ENCODE data around the gene L2HGDH.

The L2HGDH gene

DNA sequence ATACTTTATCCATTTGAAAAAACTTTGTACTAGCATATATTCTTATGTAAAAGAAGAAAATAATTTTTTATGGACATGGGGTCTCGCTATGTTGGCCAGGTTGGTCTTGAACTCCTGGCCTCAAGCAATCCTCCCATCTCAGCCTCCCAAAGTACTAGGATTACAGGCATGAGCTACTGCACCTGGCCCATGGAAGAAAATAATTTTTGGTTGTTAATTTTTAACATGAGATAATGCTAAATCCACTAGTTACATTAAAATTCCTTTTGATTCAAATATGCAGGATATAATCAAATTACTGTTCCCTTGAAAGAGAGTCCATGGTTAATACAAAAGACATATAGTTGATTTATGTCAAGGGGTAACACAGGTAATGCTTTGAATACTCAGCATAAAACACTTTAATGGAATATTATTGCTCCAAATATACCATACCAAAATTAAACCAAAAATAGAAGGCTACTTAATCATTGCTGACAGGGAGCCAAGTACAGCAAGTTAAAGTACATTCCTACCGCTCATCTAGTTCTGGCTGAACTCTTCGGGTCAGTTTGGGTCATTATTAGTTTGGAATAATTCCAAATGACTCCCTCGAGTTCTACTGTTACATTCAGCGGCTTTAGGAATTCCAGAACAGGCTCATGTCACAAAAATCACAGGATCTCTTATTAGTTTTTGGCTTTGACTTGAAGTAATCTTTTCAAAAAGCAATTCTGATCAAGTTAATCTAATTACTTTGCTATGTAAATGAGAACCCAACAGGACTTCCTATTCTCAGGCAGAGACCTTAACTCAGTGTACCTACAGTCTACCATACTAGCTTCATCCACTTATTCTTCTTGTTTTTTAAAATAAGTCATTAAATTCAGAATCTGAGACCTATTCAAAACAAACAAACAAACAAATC is 86.7 kb downstream of the L2HGDH start:
- peak; percentile 90 for DNase-seq

DNA sequence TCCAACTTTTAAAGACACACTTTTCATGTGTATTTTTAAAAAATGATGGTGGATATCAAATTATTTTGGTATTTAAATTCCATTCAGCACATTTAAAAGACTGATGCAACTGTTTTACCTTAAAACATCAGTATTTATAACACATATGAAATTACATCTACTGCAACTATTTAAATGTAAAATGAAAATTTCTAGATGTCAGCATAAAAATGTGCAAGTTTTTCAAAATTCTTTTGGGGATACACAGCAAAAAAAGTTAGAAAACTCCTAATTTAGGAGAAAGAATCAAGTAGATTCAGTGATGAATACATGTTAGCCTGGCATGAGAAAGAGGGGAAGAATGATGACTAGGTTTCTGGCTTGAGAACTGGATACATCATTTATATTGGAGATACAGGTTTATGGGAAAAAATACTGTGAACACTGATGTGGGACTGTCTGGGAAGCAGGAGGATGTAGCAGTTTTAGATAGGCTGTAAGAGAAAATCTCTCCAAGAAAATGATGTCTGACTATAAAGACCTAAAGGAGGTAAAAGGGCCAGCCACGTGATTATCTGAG is 89.9 kb downstream of the L2HGDH start:
- DNase-seq: peak; percentile 33

DNA sequence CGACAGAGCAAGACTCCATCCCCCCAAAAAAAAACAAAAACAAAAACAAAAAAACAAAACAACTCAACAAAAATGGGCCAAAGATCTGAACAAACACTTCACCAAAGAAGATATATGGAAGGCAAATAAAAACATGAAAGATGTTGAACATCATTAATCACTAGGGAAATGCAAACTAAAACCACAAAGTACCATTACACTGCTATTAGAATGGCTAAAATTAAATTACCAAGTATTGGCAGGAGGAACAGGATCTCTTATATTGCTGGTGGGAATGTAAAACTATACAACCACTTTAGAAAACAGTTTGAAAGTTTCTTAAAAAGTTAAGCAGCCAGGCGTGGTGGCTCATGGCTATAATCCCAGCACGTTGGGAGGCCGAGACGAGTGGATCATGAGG is 93.5 kb downstream of the L2HGDH start:
- no peak for DNase-seq

DNA sequence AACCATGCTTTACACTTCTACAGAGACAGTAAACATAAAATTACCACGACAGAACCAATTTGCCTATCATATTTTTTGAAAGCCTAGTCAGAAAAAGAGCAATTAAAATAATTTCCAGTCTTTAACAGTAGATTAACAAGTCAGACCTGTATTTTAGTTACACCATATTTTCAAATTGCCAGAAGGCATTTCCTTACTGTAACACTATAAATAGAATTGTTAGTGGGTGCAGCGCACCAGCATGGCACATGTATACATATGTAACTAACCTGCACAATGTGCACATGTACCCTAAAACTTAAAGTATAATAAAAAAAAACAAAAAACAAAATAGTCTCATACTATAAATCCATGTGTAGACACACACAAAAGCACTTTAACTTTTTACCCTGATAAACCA is 96.6 kb downstream of the L2HGDH start:
- DNase-seq: no peak

DNA sequence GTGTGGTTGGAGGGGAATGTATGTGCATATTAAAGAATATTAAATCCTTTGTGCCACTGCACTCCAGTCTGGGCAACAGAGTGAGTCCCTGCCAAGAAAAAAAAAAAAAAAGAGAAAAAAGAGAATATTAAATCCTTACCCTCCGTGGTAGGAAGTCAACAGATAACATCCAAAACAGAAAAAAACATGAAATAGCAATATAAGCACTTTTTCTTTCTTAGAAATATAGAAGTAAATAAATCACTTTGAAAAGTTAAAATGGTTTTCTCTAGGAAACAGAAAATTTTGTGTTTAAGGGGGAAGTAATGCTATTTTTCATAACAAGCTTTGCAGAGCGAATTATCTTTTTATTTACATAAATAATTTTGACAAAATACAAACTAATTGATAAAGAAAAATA is 98.2 kb downstream of the L2HGDH start:
- no peak for DNase-seq

DNA sequence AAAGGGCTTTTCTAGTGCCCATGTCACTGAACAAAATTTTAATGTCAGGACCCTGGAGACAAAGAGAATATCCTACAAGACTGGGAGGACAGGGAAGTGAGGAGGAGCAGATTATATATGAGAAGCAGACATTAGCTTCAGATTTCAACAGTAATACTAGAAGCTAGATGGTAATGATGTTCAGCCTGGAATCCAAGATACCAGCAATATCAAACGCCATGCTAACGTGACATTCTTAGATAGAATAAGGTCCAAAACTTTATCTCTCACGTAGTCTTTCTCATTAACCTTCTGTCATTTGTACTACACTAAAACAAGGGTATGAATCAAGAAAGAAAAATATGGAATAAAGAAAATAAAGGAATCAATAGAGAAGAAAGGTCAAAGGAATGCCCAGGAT is 99.3 kb downstream of the L2HGDH start:
- no peak for DNase-seq

DNA sequence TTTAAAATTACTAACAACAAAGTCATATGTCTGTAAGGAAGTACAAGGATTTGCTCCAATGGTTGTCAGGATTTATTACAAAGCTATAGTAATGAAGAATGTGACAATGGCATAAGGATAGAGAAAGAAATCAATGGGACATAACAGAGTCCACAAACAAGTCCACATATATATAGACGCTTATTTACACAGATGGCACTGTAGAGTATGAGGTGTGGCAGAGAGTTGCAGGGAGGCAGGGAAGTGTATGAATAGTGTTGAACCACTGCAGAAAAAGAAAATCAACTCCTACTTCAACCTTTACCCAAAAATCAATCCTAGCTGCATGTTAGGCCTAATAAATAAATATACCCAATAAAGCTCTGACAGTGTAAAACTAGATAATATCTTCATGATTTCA is 102.0 kb downstream of the L2HGDH start:
- no peak for DNase-seq

DNA sequence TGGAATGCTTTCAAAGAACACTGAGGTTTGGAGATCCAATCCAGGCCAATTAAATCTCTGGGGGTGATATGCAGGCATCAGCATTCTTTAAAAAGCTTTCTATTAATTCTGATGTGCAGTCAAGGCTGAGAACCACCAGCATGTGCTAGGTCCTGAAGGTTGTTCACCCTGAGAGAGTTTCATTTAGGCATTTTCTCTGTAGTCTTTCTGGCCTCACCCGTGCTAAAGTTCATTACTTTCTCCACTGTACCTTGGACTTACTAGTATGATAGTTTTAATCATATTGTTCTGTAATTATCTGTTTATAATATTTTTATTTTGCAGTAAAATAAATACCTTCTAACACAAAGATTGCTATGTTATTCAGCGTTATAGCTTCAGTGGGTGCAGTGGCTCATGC is 113.5 kb downstream of the L2HGDH start:
- DNase-seq: no peak

DNA sequence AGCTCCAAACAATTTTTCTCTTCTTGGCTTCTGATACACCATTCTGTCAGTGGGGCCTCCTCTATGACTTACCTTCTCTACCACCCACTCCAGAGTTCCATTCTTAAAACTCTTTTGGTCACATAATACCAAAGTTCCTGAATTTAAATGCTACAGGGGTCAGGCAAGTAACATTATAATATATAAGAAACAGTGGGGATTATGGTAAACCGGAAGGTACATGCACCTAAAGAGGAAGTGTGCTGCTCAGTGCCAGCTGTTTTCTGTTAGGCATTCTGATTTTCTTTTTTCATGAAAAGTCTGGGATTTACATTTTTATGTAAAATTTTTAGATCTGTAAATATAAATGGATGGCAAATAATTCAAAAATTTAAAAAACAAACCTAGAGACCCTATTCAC is 120.5 kb downstream of the L2HGDH start:
- DNase-seq: no peak
